H4 (cell line): ENCODE data around the gene WIF1. TPM values are rescaled to one million over a fixed set of nuclear protein-coding genes. Genes with fewer than 3 reads are reported as not detected.

Experiments
- DNase-seq: peaks from one replicate; pipeline ENCODE4 v3.0.0-alpha.2; 2015; ENCODE audit warnings: low spot score
- total RNA-seq: library from RNA; depleted of rRNA; stranded (reverse); fragments of >200 nt; shearing (Covaris generic); gene quantifications from 2 replicates; pipeline ENCODE4 v1.2.3, GENCODE V29; 2014; rRNA removed

The WIF1 gene
- total RNA-seq, 1 experiment from 2014 or later, result not detected

- DNase-seq, result no peak
Measured at GRCh38 chr12:65022960-65023359, 98.1 kb downstream of the WIF1 start.

- DNase-seq, result no peak
Measured at GRCh38 chr12:65022421-65022820, 98.7 kb downstream of the WIF1 start.

- no peak for DNase-seq
Measured at GRCh38 chr12:65019696-65020234, 101.3 kb downstream of the WIF1 start.

- DNase-seq, result no peak
Measured at GRCh38 chr12:65016881-65017650, 104.0 kb downstream of the WIF1 start.

- no peak for DNase-seq
Measured at GRCh38 chr12:65015850-65016249, 105.3 kb downstream of the WIF1 start.

- no peak for DNase-seq
Measured at GRCh38 chr12:65014504-65015271, 106.4 kb downstream of the WIF1 start.

- DNase-seq, result no peak
Measured at GRCh38 chr12:65010437-65010836, 110.7 kb downstream of the WIF1 start.

- DNase-seq, result no peak
Measured at GRCh38 chr12:65005716-65006115, 115.4 kb downstream of the WIF1 start.

GRCh38 chr12:65004270-65004669 lies 116.8 kb downstream of the WIF1 start:
- DNase-seq, result no peak

Other genes starting within 250 kb of the WIF1 start
- 17.4 and 28.2 TPM in 2 replicates for gene LEMD3, start 48.3 kb upstream of the WIF1 start, total RNA-seq
- 6.6 and 9.5 TPM in 2 replicates for gene MSRB3, start 157.4 kb upstream of the WIF1 start, total RNA-seq